Medulla oblongata (tissue), 1 donor: ENCODE data around the gene DNAH3.

Experiments used
- DNase-seq: peaks from one replicate; pipeline ENCODE4 v3.0.0-alpha.2; 2015; ENCODE audit errors: extremely low spot score

Gene DNAH3

GRCh38 chr16:20883554-20884239 lies 266.9 kb downstream of the DNAH3 start:
- DNase-seq = no peak
